HEK293 (cell line): Measurements from ENCODE around the gene GUK1.

ENCODE experiments used
- CTCF ChIA-PET: fragments of 350-600 bp; formaldehyde crosslinking; extraction: SDS; loops from one replicate; lab custom pipeline; 2021; ENCODE audit warnings: antibody characterized with exemption; lab: Yijun Ruan, JAX
- POLR2A ChIA-PET: fragments of 300-600 bp; formaldehyde crosslinking; extraction: SDS; loops from one replicate; lab custom pipeline; 2020; ENCODE audit warnings: antibody characterized with exemption, inconsistent platforms; lab: Yijun Ruan, JAX
- H3K27ac ChIP-seq: fragments of 200-500 bp; sonication (Bioruptor generic); 2 replicates; pipeline ENCODE4 v1.5.1; 2014; ENCODE audit warnings: low read depth, low read length, control low read depth, inconsistent platforms; ENCODE audit errors: extremely low read depth
- H3K36me3 ChIP-seq, 2 experiments: fragments of 200-500 bp in 1 of 2; sonication (Bioruptor generic) in 1 of 2; 1 replicate in 1 of 2; 2 replicates in 1 of 2; pipeline ENCODE4 v1.5.1; 2014 to 2017; ENCODE audit warnings: inconsistent platforms in 2 of 2, low read length in 2 of 2; ENCODE audit not compliant: control insufficient read depth in 2 of 2, insufficient read depth in 1 of 2
- H3K4me1 ChIP-seq: fragments of 200-500 bp; sonication (Bioruptor generic); 2 replicates; pipeline ENCODE4 v1.5.1; 2014; ENCODE audit warnings: mild to moderate bottlenecking, low read length, inconsistent platforms; ENCODE audit not compliant: control insufficient read depth, insufficient read depth
- H3K4me3 ChIP-seq: 2 replicates; pipeline ENCODE4 v1.5.1; 2011; ENCODE audit warnings: low read depth, mild to moderate bottlenecking, control low read depth, low read length, moderate library complexity
- H3K9me3 ChIP-seq: fragments of 200-500 bp; sonication (Bioruptor generic); 2 replicates; pipeline ENCODE4 v1.5.1; 2014; ENCODE audit warnings: low read depth, low read length, inconsistent platforms; ENCODE audit not compliant: control insufficient read depth, insufficient read depth
- GLIS2 ChIP-seq: fragments of 450-650 bp; formaldehyde crosslinking; IDR thresholded peaks from 2 replicates; pipeline ENCODE4 v1.5.1; 2016; ENCODE audit warnings: missing biosample characterization, missing genetic modification characterization
- KLF1 ChIP-seq: fragments of 450-650 bp; formaldehyde crosslinking; IDR thresholded peaks from 2 replicates; pipeline ENCODE4 v1.5.1; 2016; ENCODE audit warnings: missing biosample characterization, missing genetic modification characterization
- SALL2 ChIP-seq: fragments of 450-650 bp; formaldehyde crosslinking; IDR thresholded peaks from 2 replicates; pipeline ENCODE4 v1.5.0; 2017; ENCODE audit warnings: missing biosample characterization, mild to moderate bottlenecking, missing genetic modification characterization, borderline replicate concordance
- ZBTB1 ChIP-seq: fragments of 450-650 bp; formaldehyde crosslinking; IDR thresholded peaks from 2 replicates; pipeline ENCODE4 v1.5.1; 2016; ENCODE audit warnings: missing biosample characterization, missing genetic modification characterization
- ZBTB20 ChIP-seq: fragments of 450-650 bp; formaldehyde crosslinking; IDR thresholded peaks from 2 replicates; pipeline ENCODE4 v1.5.1; 2016; ENCODE audit warnings: missing biosample characterization, missing genetic modification characterization
- ZFP69B ChIP-seq: fragments of 450-650 bp; formaldehyde crosslinking; IDR thresholded peaks from 2 replicates; pipeline ENCODE4 v1.5.1; 2016; ENCODE audit warnings: missing biosample characterization, missing genetic modification characterization
- ZNF133 ChIP-seq: fragments of 450-650 bp; formaldehyde crosslinking; IDR thresholded peaks from 2 replicates; pipeline ENCODE4 v1.5.1; 2016; ENCODE audit warnings: missing biosample characterization, missing genetic modification characterization
- ZNF335 ChIP-seq: fragments of 450-650 bp; formaldehyde crosslinking; conservative IDR thresholded peaks from 2 replicates; pipeline ENCODE4 v1.5.1; 2016; ENCODE audit warnings: missing biosample characterization, missing genetic modification characterization
- ZNF548 ChIP-seq: fragments of 450-650 bp; formaldehyde crosslinking; IDR thresholded peaks from 2 replicates; pipeline ENCODE4 v1.5.1; 2016; ENCODE audit warnings: missing biosample characterization, missing genetic modification characterization
- ZNF768 ChIP-seq: fragments of 450-650 bp; formaldehyde crosslinking; IDR thresholded peaks from 2 replicates; pipeline ENCODE4 v1.5.1; 2018; ENCODE audit warnings: missing biosample characterization, mild to moderate bottlenecking, missing genetic modification characterization
- ZNF837 ChIP-seq: fragments of 450-650 bp; formaldehyde crosslinking; IDR thresholded peaks from 2 replicates; pipeline ENCODE4 v1.5.1; 2016; ENCODE audit warnings: missing biosample characterization, missing genetic modification characterization
- ZSCAN30 ChIP-seq: fragments of 450-650 bp; IDR thresholded peaks from 2 replicates; pipeline ENCODE4 v1.5.1; 2018; ENCODE audit warnings: missing biosample characterization, mild to moderate bottlenecking, missing genetic modification characterization, moderate library complexity
- TF ChIP-seq, protein P1 (sequence below): fragments of 450-650 bp; formaldehyde crosslinking; IDR thresholded peaks from 2 replicates; pipeline ENCODE4 v1.5.1; 2016; ENCODE audit warnings: missing biosample characterization, missing genetic modification characterization
- TF ChIP-seq, protein P2 (sequence below): sonication (generic); formaldehyde crosslinking; IDR thresholded peaks from 2 replicates; pipeline ENCODE4 v1.8.1; 2022; ENCODE audit warnings: mild to moderate bottlenecking, moderate library complexity, missing genetic modification reagents
- TF ChIP-seq, protein P3 (sequence below): fragments of 450-650 bp; formaldehyde crosslinking; IDR thresholded peaks from 2 replicates; pipeline ENCODE4 v1.5.1; 2016; ENCODE audit warnings: missing biosample characterization, missing genetic modification characterization, borderline replicate concordance
- TF ChIP-seq, protein P4 (sequence below): fragments of 450-650 bp; formaldehyde crosslinking; IDR thresholded peaks from 2 replicates; pipeline ENCODE4 v1.5.1; 2017; ENCODE audit warnings: missing biosample characterization, missing genetic modification characterization
- TF ChIP-seq, protein P5 (sequence below): fragments of 450-650 bp; formaldehyde crosslinking; IDR thresholded peaks from 2 replicates; pipeline ENCODE4 v1.5.1; 2017; ENCODE audit warnings: missing biosample characterization, mild to moderate bottlenecking, missing genetic modification characterization, moderate library complexity

GUK1 gene

DNA sequence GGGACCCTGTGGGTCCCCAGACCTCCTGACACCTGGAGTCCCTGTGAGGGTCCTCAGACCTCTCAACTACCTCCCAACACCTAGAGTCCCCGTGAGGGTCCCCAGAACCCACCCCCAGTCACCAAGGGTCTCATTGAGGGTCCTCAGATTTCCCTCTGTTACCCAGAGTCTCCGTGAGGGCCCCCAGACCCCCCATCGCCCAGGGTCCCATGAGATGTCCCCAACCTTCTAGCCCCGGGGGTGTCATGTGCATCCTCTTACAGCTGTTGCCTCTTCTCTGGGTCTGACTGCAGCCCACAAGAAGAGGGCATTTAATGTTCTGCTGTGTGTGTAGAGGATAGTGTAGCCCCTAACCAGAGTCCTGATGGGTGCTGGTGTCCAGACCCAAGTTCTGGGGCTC lies 7.7 kb downstream of the GUK1 start (continued):
- no peak for TF ChIP-seq ZNF133 (tag by site-specific recombination)
- TF ChIP-seq, protein P1, sequence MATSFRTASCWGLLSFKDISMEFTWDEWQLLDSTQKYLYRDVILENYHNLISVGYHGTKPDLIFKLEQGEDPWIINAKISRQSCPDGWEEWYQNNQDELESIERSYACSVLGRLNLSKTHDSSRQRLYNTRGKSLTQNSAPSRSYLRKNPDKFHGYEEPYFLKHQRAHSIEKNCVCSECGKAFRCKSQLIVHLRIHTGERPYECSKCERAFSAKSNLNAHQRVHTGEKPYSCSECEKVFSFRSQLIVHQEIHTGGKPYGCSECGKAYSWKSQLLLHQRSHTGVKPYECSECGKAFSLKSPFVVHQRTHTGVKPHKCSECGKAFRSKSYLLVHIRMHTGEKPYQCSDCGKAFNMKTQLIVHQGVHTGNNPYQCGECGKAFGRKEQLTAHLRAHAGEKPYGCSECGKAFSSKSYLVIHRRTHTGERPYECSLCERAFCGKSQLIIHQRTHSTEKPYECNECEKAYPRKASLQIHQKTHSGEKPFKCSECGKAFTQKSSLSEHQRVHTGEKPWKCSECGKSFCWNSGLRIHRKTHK (tag by site-specific recombination), result no peak
- no peak for TF ChIP-seq ZBTB1 (tag by site-specific recombination)
- no peak for TF ChIP-seq ZBTB20
- TF ChIP-seq, protein P2, sequence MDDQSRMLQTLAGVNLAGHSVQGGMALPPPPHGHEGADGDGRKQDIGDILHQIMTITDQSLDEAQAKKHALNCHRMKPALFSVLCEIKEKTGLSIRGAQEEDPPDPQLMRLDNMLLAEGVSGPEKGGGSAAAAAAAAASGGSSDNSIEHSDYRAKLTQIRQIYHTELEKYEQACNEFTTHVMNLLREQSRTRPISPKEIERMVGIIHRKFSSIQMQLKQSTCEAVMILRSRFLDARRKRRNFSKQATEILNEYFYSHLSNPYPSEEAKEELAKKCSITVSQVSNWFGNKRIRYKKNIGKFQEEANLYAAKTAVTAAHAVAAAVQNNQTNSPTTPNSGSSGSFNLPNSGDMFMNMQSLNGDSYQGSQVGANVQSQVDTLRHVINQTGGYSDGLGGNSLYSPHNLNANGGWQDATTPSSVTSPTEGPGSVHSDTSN, result no peak

DNA sequence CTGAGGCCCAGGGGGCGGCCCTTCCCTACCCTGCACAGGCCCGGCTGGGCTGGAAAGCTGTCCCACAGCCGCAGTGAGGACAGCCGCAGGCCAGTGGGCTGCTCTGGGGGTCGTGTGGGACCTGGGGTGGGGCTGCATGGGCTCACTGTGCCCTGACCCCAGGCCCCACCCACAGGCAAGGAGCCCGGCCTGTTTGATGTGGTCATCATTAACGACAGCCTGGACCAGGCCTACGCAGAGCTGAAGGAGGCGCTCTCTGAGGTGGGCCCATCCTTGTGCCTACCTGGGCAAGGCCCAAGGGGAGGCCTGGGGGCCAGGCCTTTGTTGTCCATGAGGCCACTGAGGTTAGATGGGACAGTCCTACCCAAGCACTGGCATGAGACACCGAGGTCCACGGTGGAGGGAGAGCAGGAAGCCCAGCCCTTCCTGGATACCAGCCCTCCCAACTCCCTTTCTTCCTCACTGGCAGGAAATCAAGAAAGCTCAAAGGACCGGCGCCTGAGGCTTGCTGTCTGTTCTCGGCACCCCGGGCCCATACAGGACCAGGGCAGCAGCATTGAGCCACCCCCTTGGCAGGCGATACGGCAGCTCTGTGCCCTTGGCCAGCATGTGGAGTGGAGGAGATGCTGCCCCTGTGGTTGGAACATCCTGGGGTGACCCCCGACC lies 8.2 kb downstream of the GUK1 start:
- H3K27ac ChIP-seq, result no peak overlapping the region
- no peaks in the 10 kb centered on the region for H3K9me3 ChIP-seq
- no peak overlapping the region for H3K4me3 ChIP-seq
- TF ChIP-seq ZNF548 (tag by site-specific recombination), result no peak
- no peak for TF ChIP-seq ZNF768
- no peak for TF ChIP-seq ZNF335 (tag by site-specific recombination)
- no peak; the same call in 1 of the 2 replicates for TF ChIP-seq GLIS2
- no peak for TF ChIP-seq ZSCAN30 (tag by site-specific recombination)
- TF ChIP-seq ZNF837 (tag by site-specific recombination), result no peak
- TF ChIP-seq, protein P3, sequence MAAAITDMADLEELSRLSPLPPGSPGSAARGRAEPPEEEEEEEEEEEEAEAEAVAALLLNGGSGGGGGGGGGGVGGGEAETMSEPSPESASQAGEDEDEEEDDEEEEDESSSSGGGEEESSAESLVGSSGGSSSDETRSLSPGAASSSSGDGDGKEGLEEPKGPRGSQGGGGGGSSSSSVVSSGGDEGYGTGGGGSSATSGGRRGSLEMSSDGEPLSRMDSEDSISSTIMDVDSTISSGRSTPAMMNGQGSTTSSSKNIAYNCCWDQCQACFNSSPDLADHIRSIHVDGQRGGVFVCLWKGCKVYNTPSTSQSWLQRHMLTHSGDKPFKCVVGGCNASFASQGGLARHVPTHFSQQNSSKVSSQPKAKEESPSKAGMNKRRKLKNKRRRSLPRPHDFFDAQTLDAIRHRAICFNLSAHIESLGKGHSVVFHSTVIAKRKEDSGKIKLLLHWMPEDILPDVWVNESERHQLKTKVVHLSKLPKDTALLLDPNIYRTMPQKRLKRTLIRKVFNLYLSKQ, result no peak
- TF ChIP-seq KLF1 (tag by site-specific recombination), result 0 out of 2 replicates have a peak, but pooled peaks have one; percentile 14
- TF ChIP-seq, protein P4, sequence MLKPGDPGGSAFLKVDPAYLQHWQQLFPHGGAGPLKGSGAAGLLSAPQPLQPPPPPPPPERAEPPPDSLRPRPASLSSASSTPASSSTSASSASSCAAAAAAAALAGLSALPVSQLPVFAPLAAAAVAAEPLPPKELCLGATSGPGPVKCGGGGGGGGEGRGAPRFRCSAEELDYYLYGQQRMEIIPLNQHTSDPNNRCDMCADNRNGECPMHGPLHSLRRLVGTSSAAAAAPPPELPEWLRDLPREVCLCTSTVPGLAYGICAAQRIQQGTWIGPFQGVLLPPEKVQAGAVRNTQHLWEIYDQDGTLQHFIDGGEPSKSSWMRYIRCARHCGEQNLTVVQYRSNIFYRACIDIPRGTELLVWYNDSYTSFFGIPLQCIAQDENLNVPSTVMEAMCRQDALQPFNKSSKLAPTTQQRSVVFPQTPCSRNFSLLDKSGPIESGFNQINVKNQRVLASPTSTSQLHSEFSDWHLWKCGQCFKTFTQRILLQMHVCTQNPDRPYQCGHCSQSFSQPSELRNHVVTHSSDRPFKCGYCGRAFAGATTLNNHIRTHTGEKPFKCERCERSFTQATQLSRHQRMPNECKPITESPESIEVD (tag by site-specific recombination), result no peak
- TF ChIP-seq, protein P5, sequence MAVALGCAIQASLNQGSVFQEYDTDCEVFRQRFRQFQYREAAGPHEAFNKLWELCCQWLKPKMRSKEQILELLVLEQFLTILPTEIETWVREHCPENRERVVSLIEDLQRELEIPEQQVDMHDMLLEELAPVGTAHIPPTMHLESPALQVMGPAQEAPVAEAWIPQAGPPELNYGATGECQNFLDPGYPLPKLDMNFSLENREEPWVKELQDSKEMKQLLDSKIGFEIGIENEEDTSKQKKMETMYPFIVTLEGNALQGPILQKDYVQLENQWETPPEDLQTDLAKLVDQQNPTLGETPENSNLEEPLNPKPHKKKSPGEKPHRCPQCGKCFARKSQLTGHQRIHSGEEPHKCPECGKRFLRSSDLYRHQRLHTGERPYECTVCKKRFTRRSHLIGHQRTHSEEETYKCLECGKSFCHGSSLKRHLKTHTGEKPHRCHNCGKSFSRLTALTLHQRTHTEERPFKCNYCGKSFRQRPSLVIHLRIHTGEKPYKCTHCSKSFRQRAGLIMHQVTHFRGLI (tag by site-specific recombination), result no peak
- TF ChIP-seq ZFP69B (tag by site-specific recombination), result peak; percentile 69; the same call in 1 of the 2 replicates
- TF ChIP-seq SALL2 (tag by site-specific recombination), result no peak
- CTCF ChIA-PET, result interaction anchor here (0.6 kb wide), 1 partner anchor 30 kb away, joined by 3 read pairs; no protein-coding TSS in a partner anchor
- no peaks in the 10 kb centered on the region for H3K4me1 ChIP-seq
- H3K36me3 ChIP-seq, result peaks cover 0 to 42% of the 10 kb centered on the region in 2 experiments; a peak in 1 of 3 replicates
- POLR2A ChIA-PET, result interaction anchor here (9.6 kb wide), 1 partner anchor 16 kb away, joined by 82 read pairs; the partner anchor contains the start of gene IBA57
